ENCODE measurements around the gene WBP11. TPM values are rescaled to one million over a fixed set of nuclear protein-coding genes. Genes with fewer than 3 reads are reported as not detected.

Gene WBP11
- total RNA-seq, 1 donor from 2014 or later = 64.6 TPM

GRCh38 chr12:14780859-14781258, 22.4 kb downstream of the WBP11 start:
- no peak for TF ChIP-seq CTCF (IDR thresholded peaks at IDR 0.05; ENCODE audit: unreplicated experiment)
- H3K4me3 Mint-ChIP-seq (ENCODE audit: unreplicated experiment) = no peak overlapping the region
- H3K36me3 Mint-ChIP-seq (ENCODE audit: low read depth, unreplicated experiment) = no peaks in the 10 kb centered on the region
- no peaks in the 10 kb centered on the region for H3K27me3 Mint-ChIP-seq (ENCODE audit: unreplicated experiment)
- H3K4me1 Mint-ChIP-seq (ENCODE audit: unreplicated experiment) = peaks cover 25% of the 10 kb centered on the region
- H3K27ac Mint-ChIP-seq (ENCODE audit: unreplicated experiment) = no peak overlapping the region
- H3K9me3 Mint-ChIP-seq (ENCODE audit: unreplicated experiment) = no peaks in the 10 kb centered on the region
- DNase-seq (ENCODE audit: low spot score) = no peak

DNA sequence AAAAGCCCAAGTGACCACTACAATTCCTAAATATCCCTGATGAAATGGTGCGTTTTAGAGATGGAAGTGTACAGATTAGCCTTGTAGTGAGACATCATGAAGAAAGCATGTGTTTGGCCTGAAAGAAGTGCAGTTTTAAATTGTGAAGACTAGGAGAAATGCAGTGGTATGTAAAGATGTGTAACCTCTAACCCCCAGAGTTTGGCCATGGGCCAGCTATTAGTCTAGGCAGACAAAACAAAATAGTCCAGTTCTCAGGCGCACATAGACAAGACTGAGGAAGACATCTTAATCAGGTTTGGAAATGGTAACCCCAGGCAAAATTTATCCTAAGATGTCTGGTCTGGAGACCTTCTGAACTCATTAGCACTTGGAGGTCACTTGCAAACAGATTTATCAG, 23.4 kb downstream of the WBP11 start:
- no peak overlapping the region for H3K27ac Mint-ChIP-seq (ENCODE audit: unreplicated experiment)

GRCh38 chr12:14777271-14777670, 26.0 kb downstream of the WBP11 start:
- no peak for TF ChIP-seq CTCF (IDR thresholded peaks at IDR 0.05; ENCODE audit: unreplicated experiment)
- peak overlapping the region; percentile 32 for H3K27ac Mint-ChIP-seq (ENCODE audit: unreplicated experiment)
- H3K4me1 Mint-ChIP-seq (ENCODE audit: unreplicated experiment) = peaks cover 39% of the 10 kb centered on the region
- no peak for DNase-seq (ENCODE audit: low spot score)
- H3K4me3 Mint-ChIP-seq (ENCODE audit: unreplicated experiment) = no peak overlapping the region
- no peaks in the 10 kb centered on the region for H3K9me3 Mint-ChIP-seq (ENCODE audit: unreplicated experiment)
- no peaks in the 10 kb centered on the region for H3K36me3 Mint-ChIP-seq (ENCODE audit: low read depth, unreplicated experiment)
- peaks cover 9% of the 10 kb centered on the region for H3K27me3 Mint-ChIP-seq (ENCODE audit: unreplicated experiment)

More for the DNA sequence above, 23.4 kb downstream of the WBP11 start:
- Mint-ChIP-seq H3K4me3 (ENCODE audit: unreplicated experiment) (no peak overlapping the region), H3K9me3 (ENCODE audit: unreplicated experiment) (no peaks in the 10 kb centered on the region), H3K4me1 (ENCODE audit: unreplicated experiment) (peaks cover 35% of the 10 kb centered on the region), H3K27me3 (ENCODE audit: unreplicated experiment) (peaks cover 4% of the 10 kb centered on the region), H3K36me3 (ENCODE audit: low read depth, unreplicated experiment) (no peaks in the 10 kb centered on the region)
- no peak for TF ChIP-seq CTCF (IDR thresholded peaks at IDR 0.05; ENCODE audit: unreplicated experiment)
- no peak for DNase-seq (ENCODE audit: low spot score)

DNA sequence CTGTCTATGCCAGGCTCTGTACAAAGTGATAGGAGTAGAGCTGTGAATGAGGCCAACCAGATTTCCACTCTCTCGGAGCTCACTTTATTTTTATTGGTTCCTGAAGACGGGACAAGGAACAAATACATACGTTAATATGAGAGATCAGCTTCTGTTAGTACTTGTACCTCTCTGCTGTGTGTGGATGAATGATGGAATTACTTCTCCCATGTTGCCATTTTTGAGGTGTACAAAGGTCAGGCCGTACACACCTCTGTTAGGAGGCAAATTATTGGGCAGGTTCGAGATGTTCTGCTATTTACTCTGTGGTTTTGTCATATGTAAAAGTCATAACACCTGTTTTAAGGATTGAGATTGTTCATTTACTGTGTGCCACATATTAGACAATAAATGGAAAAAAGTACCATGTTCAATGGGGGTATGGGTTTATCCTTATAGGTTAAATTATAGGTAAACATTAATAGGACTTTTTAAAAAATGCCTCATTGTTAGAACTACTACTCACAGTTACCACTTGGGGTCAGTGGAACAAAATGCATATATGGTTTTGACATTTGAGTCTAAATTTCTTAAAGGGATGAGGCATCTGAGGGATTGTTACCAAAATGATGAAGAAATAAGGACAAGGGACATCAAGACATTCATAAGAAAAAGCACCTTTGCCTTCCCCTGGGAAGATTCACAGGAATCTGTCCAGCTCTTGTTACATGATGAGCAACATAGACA, 26.9 kb downstream of the WBP11 start:
- Mint-ChIP-seq H3K27ac (ENCODE audit: unreplicated experiment) (no peak overlapping the region), H3K4me1 (ENCODE audit: unreplicated experiment) (peaks cover 44% of the 10 kb centered on the region), H3K36me3 (ENCODE audit: low read depth, unreplicated experiment) (no peaks in the 10 kb centered on the region), H3K27me3 (ENCODE audit: unreplicated experiment) (peaks cover 9% of the 10 kb centered on the region), H3K4me3 (ENCODE audit: unreplicated experiment) (peak overlapping the region; percentile 98), H3K9me3 (ENCODE audit: unreplicated experiment) (no peaks in the 10 kb centered on the region)
- peak; percentile 5 for TF ChIP-seq CTCF (IDR thresholded peaks at IDR 0.05; ENCODE audit: unreplicated experiment)
- no peak for DNase-seq (ENCODE audit: low spot score)

DNA sequence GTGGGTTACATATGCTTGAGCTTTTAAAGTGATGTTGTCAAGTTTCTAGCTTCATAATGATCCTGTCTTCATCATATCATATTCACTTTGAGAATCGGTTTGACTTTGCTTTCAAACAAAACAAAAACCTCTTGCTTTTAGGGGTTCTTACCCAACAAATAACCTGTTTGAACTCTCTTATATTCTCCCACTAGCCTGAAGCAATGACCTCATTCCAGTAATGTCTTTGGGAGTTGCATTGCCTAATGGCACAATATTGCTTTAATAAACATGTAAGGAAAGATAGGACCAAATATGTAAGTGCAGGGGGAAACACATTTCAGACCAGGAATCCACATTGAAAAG, 27.7 kb downstream of the WBP11 start:
- H3K36me3 Mint-ChIP-seq (ENCODE audit: low read depth, unreplicated experiment) = no peaks in the 10 kb centered on the region
- H3K27me3 Mint-ChIP-seq (ENCODE audit: unreplicated experiment) = peaks cover 15% of the 10 kb centered on the region
- no peak for TF ChIP-seq CTCF (IDR thresholded peaks at IDR 0.05; ENCODE audit: unreplicated experiment)
- DNase-seq (ENCODE audit: low spot score) = no peak
- H3K9me3 Mint-ChIP-seq (ENCODE audit: unreplicated experiment) = no peaks in the 10 kb centered on the region
- peak overlapping the region; percentile 98 for H3K4me3 Mint-ChIP-seq (ENCODE audit: unreplicated experiment)
- H3K27ac Mint-ChIP-seq (ENCODE audit: unreplicated experiment) = peak overlapping the region; percentile 97
- H3K4me1 Mint-ChIP-seq (ENCODE audit: unreplicated experiment) = peaks cover 39% of the 10 kb centered on the region
